GM23248 (cell line): ENCODE measurements around the gene GRB14. TPM values are rescaled to one million over a fixed set of nuclear protein-coding genes. Genes with fewer than 3 reads are reported as not detected.

ENCODE experiments used
- DNase-seq: peaks from one replicate; pipeline ENCODE4 v3.0.0-alpha.2; 2015
- H2AFZ ChIP-seq: fragments of 200-600 bp; sonication (generic); 2 replicates; pipeline ENCODE4 v1.6.1; 2016; ENCODE audit warnings: antibody characterized with exemption
- H3F3A ChIP-seq: fragments of 200-600 bp; sonication (generic); 2 replicates; pipeline ENCODE4 v1.6.1; 2016; ENCODE audit warnings: mild to moderate bottlenecking, antibody characterized with exemption, mixed run types; ENCODE audit not compliant: insufficient read depth
- H3K27ac ChIP-seq: fragments of 200-600 bp; sonication (generic); 2 replicates; pipeline ENCODE4 v1.5.1; 2016; ENCODE audit warnings: mild to moderate bottlenecking
- H3K27me3 ChIP-seq: fragments of 200-600 bp; sonication (generic); replicated peaks from 2 replicates; pipeline ENCODE4 v1.6.1; 2016; ENCODE audit warnings: mild to moderate bottlenecking; ENCODE audit not compliant: insufficient read depth
- H3K36me3 ChIP-seq: fragments of 200-600 bp; sonication (generic); 2 replicates; pipeline ENCODE4 v1.6.1; 2016; ENCODE audit warnings: low read depth, mild to moderate bottlenecking
- H3K4me1 ChIP-seq: fragments of 200-600 bp; sonication (generic); 2 replicates; pipeline ENCODE4 v1.6.1; 2016; ENCODE audit warnings: mild to moderate bottlenecking; ENCODE audit not compliant: insufficient read depth
- H3K4me2 ChIP-seq: fragments of 200-600 bp; sonication (generic); one replicate; pipeline ENCODE4 v1.6.1; 2016; ENCODE audit warnings: mild to moderate bottlenecking; ENCODE audit not compliant: unreplicated experiment
- H3K4me3 ChIP-seq: fragments of 200-600 bp; sonication (generic); 2 replicates; pipeline ENCODE4 v1.5.1; 2016; ENCODE audit warnings: mild to moderate bottlenecking
- H3K79me2 ChIP-seq: fragments of 200-600 bp; sonication (generic); 2 replicates; pipeline ENCODE4 v1.6.1; 2016; ENCODE audit warnings: mild to moderate bottlenecking; ENCODE audit not compliant: insufficient read depth
- H3K9ac ChIP-seq: fragments of 200-600 bp; sonication (generic); 2 replicates; pipeline ENCODE4 v1.6.1; 2016; ENCODE audit warnings: mild to moderate bottlenecking
- H3K9me2 ChIP-seq: fragments of 200-600 bp; sonication (generic); 2 replicates; pipeline ENCODE4 v1.6.1; 2016; ENCODE audit warnings: mixed run types, mild to moderate bottlenecking, moderate library complexity; ENCODE audit not compliant: insufficient read depth
- H3K9me3 ChIP-seq: fragments of 200-600 bp; sonication (generic); one replicate; pipeline ENCODE4 v1.6.1; 2017; ENCODE audit warnings: low read depth
- H4K20me1 ChIP-seq: fragments of 200-600 bp; sonication (generic); 2 replicates; pipeline ENCODE4 v1.6.0; 2016; ENCODE audit not compliant: insufficient read depth
- EZH2 ChIP-seq: fragments of 200-600 bp; sonication (generic); IDR thresholded peaks from 2 replicates; pipeline ENCODE4 v1.6.1; 2018; ENCODE audit warnings: antibody characterized with exemption, mild to moderate bottlenecking; ENCODE audit not compliant: insufficient read depth, poor library complexity, severe bottlenecking
- EZH2phosphoT487 ChIP-seq: fragments of 200-600 bp; sonication (generic); IDR thresholded peaks from 2 replicates; pipeline ENCODE4 v1.6.1; 2018; ENCODE audit warnings: antibody characterized with exemption, moderate library complexity, mild to moderate bottlenecking, low read depth; ENCODE audit not compliant: insufficient read depth
- WGBS, 2 experiments: methylation state at CpG; one replicate each; pipeline ENCODE4 v1.1.6; 2015 to 2017; ENCODE audit warnings: low lambda C conversion rate in 2 of 2, low coverage in 1 of 2; ENCODE audit errors: missing lambda C conversion rate in 2 of 2; 5-methylcytosine and 5-hydroxymethylcytosine counted together
- in situ Hi-C: fragments of 300-500 bp; cut with MboI; formaldehyde crosslinking; loops from 2 replicates; pipeline ENCODE4 v1.15.0; 2020
- polyA plus RNA-seq: library from polyadenylated mRNA; unstranded; fragments of >200 nt; fragmentation: Nextera tagmentation; extraction: Ambion mirVana; gene quantifications from 2 replicates; pipeline ENCODE4 v1.2.1, GENCODE V29; 2016
- total RNA-seq: library from RNA; depleted of rRNA; stranded (reverse); fragments of >200 nt; shearing (Covaris generic); gene quantifications from 2 replicates; pipeline ENCODE4 v1.2.3, GENCODE V29; 2014

Gene GRB14
- total and polyA plus RNA-seq, 2 experiments from 2014 or later = 0.23 TPM; not detected in 1

DNA sequence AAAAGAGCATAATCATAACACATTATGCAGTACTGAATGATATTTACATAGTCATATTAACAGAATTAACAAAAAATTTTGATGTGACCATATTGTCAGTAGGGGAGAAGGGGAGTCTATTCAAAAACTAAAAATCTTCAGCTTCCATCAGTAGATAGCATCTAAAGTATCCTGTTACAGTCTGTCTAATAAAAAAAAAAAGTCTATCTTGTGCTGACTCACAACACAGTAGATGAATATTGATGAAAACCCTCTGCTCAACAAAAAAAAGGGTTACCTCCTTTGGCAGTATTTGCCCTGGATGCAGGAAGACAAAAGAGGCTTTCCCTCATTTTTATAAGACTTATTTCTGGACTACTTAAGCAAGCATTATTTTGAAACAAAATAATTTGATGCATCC lies 27.3 kb downstream of the GRB14 start:
- Histone ChIP-seq H3K4me3 (no peak overlapping the region), H3K9ac (no peak overlapping the region), H3K9me2 (no peaks in the 10 kb centered on the region), H4K20me1 (no peaks in the 10 kb centered on the region), H3K4me1 (no peaks in the 10 kb centered on the region), H2AFZ (no peak overlapping the region), H3K9me3 (no peaks in the 10 kb centered on the region), H3K27me3 (no peaks in the 10 kb centered on the region; the same call in 1 of the 2 replicates), H3K36me3 (no peaks in the 10 kb centered on the region), H3K4me2 (no peak overlapping the region), H3K79me2 (no peaks in the 10 kb centered on the region), H3F3A (no peaks in the 10 kb centered on the region), H3K27ac (no peak overlapping the region)
- in situ Hi-C loops = no loop called here
- DNase-seq = peak; percentile 13
- no peak for TF ChIP-seq EZH2phosphoT487
- TF ChIP-seq EZH2 = no peak

DNA sequence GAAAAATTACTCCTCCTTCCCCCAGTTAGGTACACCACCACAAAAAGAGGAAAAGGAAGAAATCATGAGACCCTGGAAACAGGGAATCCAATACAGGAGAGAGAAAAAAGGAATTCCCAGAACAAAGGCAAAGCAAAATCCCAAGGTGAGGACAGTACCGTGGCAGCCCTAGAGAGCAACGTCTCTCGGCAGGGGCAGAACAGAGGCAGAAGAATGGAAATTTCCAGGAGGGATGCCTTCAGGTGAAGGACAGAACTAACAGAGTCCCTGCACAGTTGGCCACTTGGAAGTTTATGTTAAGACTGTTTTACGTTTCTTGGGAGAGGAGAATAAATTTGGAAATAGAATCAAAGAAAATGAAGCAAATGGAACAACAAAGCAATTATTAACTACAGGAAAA lies 27.7 kb downstream of the GRB14 start:
- no peak for DNase-seq
- no peak for TF ChIP-seq EZH2phosphoT487
- TF ChIP-seq EZH2 = no peak
- WGBS, 2 experiments = 51 to 53% methylated on average over 4 of the region's 4 CpGs
- no peaks in the 10 kb centered on the region for H3F3A ChIP-seq
- H3K27ac ChIP-seq = no peak overlapping the region
- no peaks in the 10 kb centered on the region for H3K79me2 ChIP-seq
- no peaks in the 10 kb centered on the region for H3K9me2 ChIP-seq
- no peak overlapping the region for H3K4me2 ChIP-seq
- no peaks in the 10 kb centered on the region for H3K36me3 ChIP-seq
- in situ Hi-C loops = no loop called here
- H3K4me3 ChIP-seq = no peak overlapping the region
- no peaks in the 10 kb centered on the region; the same call in 1 of the 2 replicates for H3K27me3 ChIP-seq
- no peak overlapping the region for H2AFZ ChIP-seq
- no peaks in the 10 kb centered on the region for H3K4me1 ChIP-seq
- H4K20me1 ChIP-seq = no peaks in the 10 kb centered on the region
- H3K9ac ChIP-seq = no peak overlapping the region
- H3K9me3 ChIP-seq = no peaks in the 10 kb centered on the region

DNA sequence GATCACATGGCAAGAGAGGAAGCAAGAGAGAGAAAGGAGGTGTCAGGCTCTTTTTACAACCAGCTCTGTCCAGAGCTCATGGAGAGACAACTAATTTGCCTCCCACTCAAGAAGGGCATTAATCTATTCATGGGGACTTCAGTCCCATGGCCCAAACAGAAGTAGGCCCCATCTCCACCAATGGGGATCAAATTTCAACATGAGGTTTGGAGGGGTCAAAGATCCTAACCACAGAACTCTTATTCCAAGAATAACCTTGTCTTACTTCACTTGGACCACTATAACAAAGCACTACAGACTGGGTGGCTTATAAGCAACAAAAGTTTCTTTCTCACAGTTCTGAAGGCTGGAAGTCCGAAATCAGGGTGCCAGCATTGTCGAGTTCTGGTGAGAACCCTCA lies 31.8 kb downstream of the GRB14 start:
- no peaks in the 10 kb centered on the region for H3K36me3 ChIP-seq
- no peak overlapping the region for H3K4me3 ChIP-seq
- H3K9ac ChIP-seq = no peak overlapping the region
- H2AFZ ChIP-seq = no peak overlapping the region
- WGBS, 2 experiments = 60 to 61% methylated on average over 2 of the region's 2 CpGs
- H3F3A ChIP-seq = no peaks in the 10 kb centered on the region
- H3K79me2 ChIP-seq = no peaks in the 10 kb centered on the region
- no peaks in the 10 kb centered on the region for H3K4me1 ChIP-seq
- H3K9me3 ChIP-seq = no peaks in the 10 kb centered on the region
- no peaks in the 10 kb centered on the region for H4K20me1 ChIP-seq
- in situ Hi-C loops = no loop called here
- DNase-seq = no peak
- no peaks in the 10 kb centered on the region for H3K27me3 ChIP-seq
- no peak overlapping the region for H3K4me2 ChIP-seq
- H3K27ac ChIP-seq = no peak overlapping the region
- no peak for TF ChIP-seq EZH2
- no peaks in the 10 kb centered on the region for H3K9me2 ChIP-seq

DNA sequence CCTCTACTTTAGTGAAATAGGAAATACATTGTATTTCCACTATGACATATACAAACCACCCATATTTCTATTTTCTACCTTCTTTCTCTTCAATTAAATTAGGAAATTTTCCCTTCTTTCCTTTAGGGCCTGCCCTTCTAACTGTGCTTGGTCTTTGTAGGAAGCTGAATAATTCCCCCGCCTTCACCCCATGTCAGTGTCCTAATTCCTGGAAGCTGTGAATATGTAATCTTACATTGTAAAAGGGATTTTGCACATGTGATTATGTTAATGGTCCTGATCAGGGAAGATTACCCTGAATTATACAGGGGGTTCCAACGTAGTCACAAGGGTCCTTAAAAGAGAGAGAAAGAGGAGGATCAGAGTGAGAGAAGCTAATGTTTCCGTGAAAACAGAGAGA lies 40.2 kb downstream of the GRB14 start:
- no peaks in the 10 kb centered on the region for H3K4me1 ChIP-seq
- no peaks in the 10 kb centered on the region for H4K20me1 ChIP-seq
- H3K9me3 ChIP-seq = no peaks in the 10 kb centered on the region
- WGBS, 2 experiments = 71 to 78% methylated on average over 3 of the region's 3 CpGs
- H3K79me2 ChIP-seq = no peaks in the 10 kb centered on the region
- no peak overlapping the region for H3K9ac ChIP-seq
- H3F3A ChIP-seq = no peaks in the 10 kb centered on the region
- no peaks in the 10 kb centered on the region for H3K36me3 ChIP-seq
- no peak overlapping the region for H3K27ac ChIP-seq
- no peak overlapping the region for H3K4me3 ChIP-seq
- H3K4me2 ChIP-seq = no peak overlapping the region
- H3K9me2 ChIP-seq = no peaks in the 10 kb centered on the region
- DNase-seq = no peak
- in situ Hi-C loops = no loop called here
- no peaks in the 10 kb centered on the region for H3K27me3 ChIP-seq
- TF ChIP-seq EZH2 (no peak), EZH2phosphoT487 (no peak)
- no peak overlapping the region for H2AFZ ChIP-seq

DNA sequence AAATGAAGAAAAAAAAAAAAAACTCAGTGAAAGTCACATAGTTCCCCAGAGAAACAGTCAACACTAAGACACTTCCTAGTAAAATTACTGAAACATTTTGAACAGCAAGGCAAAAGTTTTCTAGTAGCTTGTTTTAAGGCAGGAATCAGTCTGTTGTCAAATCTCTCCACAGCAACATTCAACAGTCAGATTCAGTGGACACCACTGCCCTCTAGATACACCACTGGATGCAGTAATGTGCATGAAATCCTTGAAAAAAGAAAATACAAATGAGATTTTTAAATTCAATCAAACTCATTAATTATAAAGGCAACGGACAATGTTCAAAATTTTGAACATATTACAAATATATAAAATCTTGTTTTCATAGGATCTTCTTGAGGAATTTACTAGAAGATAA lies 46.4 kb downstream of the GRB14 start:
- WGBS, 2 experiments = 42 to 77% methylated on average over 1 of the region's 1 CpG

More for the DNA sequence above, 46.4 kb downstream of the GRB14 start:
- no peaks in the 10 kb centered on the region for H3K79me2 ChIP-seq
- no peaks in the 10 kb centered on the region for H3K27me3 ChIP-seq
- H3K4me1 ChIP-seq = no peaks in the 10 kb centered on the region
- no peak overlapping the region for H2AFZ ChIP-seq
- no peak overlapping the region for H3K4me3 ChIP-seq
- no peaks in the 10 kb centered on the region for H3K36me3 ChIP-seq
- H4K20me1 ChIP-seq = no peaks in the 10 kb centered on the region
- no peak overlapping the region for H3K4me2 ChIP-seq
- H3K9ac ChIP-seq = no peak overlapping the region
- H3F3A ChIP-seq = no peaks in the 10 kb centered on the region
- H3K9me2 ChIP-seq = no peaks in the 10 kb centered on the region
- no peaks in the 10 kb centered on the region for H3K9me3 ChIP-seq
- in situ Hi-C loops = no loop called here
- TF ChIP-seq EZH2phosphoT487 (no peak), EZH2 (no peak)
- H3K27ac ChIP-seq = no peak overlapping the region
- no peak for DNase-seq
